ENCODE measurements around the gene ERC1. TPM values are rescaled to one million over a fixed set of nuclear protein-coding genes. Genes with fewer than 3 reads are reported as not detected.
"Not testable (repeated sequence)": the region's sequence is repeated elsewhere in the genome, so short reads cannot be mapped to it uniquely, and the experiment has no call there.

Gene ERC1
- total RNA-seq, 2 experiments from 2014 or later = 40.1 to 49.6 TPM

DNA sequence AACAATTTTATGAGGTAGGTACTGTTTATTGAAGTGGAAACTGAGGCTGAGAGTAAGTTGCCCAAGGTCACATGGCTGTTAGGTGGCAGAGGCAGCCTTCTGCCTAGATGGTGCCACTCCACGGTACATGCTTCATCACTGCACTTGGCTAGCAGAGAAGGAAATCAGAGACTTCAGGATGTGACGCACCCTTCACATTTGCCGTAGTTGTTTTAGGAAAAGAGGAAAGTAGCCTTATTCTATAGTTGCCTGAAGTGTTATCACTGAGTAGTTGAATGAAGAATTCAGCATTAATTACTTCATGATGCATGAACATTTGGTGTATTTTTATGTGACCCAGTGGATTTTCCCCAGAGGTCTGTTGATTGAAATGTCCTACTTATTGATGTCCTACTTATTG is 55.7 kb downstream of the ERC1 start:
- POLR2A ChIA-PET = no interaction called here
- Histone ChIP-seq H3K9me3 (ENCODE audit: control insufficient read depth in 1 of 2, insufficient read depth in 1 of 2, low read length in 2 of 2) (no peaks in the 10 kb centered on the region), H3K36me3 (ENCODE audit: insufficient read depth, low read length) (no peaks in the 10 kb centered on the region), H3K4me3 (ENCODE audit: low read length) (no peak overlapping the region), H3K27ac (ENCODE audit: low read depth in 1 of 2, low read length in 2 of 2) (no peak overlapping the region), H3K4me1 (ENCODE audit: insufficient read depth, low read length) (no peaks in the 10 kb centered on the region), H3K27me3 (ENCODE audit: control insufficient read depth in 1 of 2, insufficient read depth in 2 of 2, low read length in 2 of 2) (no peaks in the 10 kb centered on the region)
- DNase-seq = no peak
- Mint-ChIP-seq H3K27ac (no peak overlapping the region), H3K4me3 (no peak overlapping the region), H3K36me3 (ENCODE audit: low read depth) (peaks cover 23% of the 10 kb centered on the region), H3K4me1 (ENCODE audit: low read depth) (peaks cover 21% of the 10 kb centered on the region), H3K9me3 (no peaks in the 10 kb centered on the region), H3K27me3 (no peaks in the 10 kb centered on the region)
- TF ChIP-seq, protein P1, sequence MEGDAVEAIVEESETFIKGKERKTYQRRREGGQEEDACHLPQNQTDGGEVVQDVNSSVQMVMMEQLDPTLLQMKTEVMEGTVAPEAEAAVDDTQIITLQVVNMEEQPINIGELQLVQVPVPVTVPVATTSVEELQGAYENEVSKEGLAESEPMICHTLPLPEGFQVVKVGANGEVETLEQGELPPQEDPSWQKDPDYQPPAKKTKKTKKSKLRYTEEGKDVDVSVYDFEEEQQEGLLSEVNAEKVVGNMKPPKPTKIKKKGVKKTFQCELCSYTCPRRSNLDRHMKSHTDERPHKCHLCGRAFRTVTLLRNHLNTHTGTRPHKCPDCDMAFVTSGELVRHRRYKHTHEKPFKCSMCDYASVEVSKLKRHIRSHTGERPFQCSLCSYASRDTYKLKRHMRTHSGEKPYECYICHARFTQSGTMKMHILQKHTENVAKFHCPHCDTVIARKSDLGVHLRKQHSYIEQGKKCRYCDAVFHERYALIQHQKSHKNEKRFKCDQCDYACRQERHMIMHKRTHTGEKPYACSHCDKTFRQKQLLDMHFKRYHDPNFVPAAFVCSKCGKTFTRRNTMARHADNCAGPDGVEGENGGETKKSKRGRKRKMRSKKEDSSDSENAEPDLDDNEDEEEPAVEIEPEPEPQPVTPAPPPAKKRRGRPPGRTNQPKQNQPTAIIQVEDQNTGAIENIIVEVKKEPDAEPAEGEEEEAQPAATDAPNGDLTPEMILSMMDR (IDR thresholded peaks at IDR 0.05) = no peak
- no peak for ATAC-seq (ENCODE audit: poor library complexity)
- intact Hi-C loops (cut with DNase I, micrococcal nuclease) = no loop called here
- CTCF ChIA-PET = no interaction called here

DNA sequence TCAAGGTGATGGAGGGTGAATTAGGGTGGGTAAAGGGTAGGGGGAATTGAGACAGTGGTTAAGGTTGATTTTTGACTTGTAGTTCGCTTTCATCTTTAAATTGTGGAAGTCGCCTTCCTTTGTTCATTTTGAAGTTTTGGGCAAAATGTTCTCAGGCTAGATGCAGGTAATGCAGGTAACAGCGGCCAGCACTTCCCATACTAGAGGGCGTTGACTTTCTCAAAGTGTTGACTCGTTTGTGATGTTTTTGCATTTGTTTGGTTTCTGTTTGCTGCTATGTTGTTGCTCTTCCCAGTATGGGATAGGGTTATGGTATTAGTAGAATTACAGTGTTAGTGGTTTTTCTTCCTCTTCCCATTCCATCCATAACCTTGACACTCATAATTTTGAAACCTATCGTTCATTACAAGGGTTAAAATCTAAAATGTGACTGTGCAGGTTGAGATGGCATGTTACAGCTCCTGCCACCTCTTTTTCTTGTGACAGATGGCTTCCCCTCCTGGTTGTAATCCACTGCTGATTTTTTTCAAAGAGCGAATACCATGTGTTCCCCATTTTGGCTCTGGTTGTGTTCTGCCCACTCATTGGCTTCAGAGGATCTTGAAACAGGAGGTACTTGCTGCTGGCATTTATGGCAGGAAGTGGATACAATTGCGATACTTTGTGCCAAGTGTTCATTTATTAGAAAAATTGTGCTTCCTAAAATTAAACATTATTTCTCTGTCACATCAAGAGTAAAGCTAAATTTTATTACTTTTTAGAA is 57.1 kb downstream of the ERC1 start:
- DNase-seq = peak in 3 of 14 experiments; percentile 10 to 19 (median 15)
- ChIA-PET CTCF (no interaction called here), POLR2A (interaction anchor here (0.6 kb wide), 1 partner anchor 30 kb away, joined by 3 read pairs; no protein-coding TSS in a partner anchor)
- Histone ChIP-seq H3K9me3 (ENCODE audit: control insufficient read depth in 1 of 2, insufficient read depth in 1 of 2, low read length in 2 of 2) (no peaks in the 10 kb centered on the region), H3K4me1 (ENCODE audit: insufficient read depth, low read length) (no peaks in the 10 kb centered on the region), H3K27ac (ENCODE audit: low read depth in 1 of 2, low read length in 2 of 2) (no peak overlapping the region), H3K27me3 (ENCODE audit: control insufficient read depth in 1 of 2, insufficient read depth in 2 of 2, low read length in 2 of 2) (no peaks in the 10 kb centered on the region), H3K36me3 (ENCODE audit: insufficient read depth, low read length) (no peaks in the 10 kb centered on the region), H3K4me3 (ENCODE audit: low read length) (no peak overlapping the region)
- Mint-ChIP-seq H3K4me1 (ENCODE audit: low read depth) (peaks cover 21% of the 10 kb centered on the region), H3K27me3 (no peaks in the 10 kb centered on the region), H3K36me3 (ENCODE audit: low read depth) (peaks cover 19% of the 10 kb centered on the region), H3K27ac (no peak overlapping the region), H3K9me3 (no peaks in the 10 kb centered on the region), H3K4me3 (no peak overlapping the region)
- TF ChIP-seq, protein P1 (IDR thresholded peaks at IDR 0.05) = no peak
- no peak for ATAC-seq (ENCODE audit: poor library complexity)
- intact Hi-C loops (cut with DNase I, micrococcal nuclease) = no loop called here

DNA sequence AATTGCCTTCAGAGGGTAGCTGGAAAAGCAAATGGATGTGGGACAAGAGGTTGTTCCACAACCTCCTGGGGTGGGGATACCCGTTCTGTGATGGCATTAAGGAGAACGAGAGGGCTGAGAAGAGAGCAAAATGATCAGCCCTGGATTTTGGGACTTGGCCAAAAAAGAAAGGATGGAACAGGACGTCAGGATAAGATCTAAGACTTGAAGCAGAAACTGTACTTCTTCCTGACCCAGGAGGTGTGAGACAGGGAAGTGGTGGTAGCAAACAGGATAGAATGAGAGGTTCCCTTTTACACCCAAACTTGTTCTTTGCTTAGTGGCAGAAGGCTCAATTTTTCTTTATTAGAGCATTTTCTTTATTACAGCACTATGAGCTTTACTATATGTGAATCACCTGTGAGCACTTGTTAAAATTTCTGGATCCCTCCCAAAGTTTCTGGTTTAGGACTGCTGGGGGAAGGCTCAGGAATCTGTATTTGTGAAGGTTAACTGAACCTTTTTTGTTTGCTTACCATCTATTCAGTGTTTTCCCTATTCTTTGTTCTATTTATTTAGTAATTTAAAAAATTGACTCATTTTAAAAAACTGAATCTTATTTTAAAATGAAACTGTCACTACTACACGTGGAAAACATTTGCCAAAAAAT is 59.2 kb downstream of the ERC1 start:
- intact Hi-C loops (cut with DNase I, micrococcal nuclease) = no loop called here
- Histone ChIP-seq H3K36me3 (ENCODE audit: insufficient read depth, low read length) (no peaks in the 10 kb centered on the region), H3K27me3 (ENCODE audit: control insufficient read depth in 1 of 2, insufficient read depth in 2 of 2, low read length in 2 of 2) (no peaks in the 10 kb centered on the region), H3K27ac (ENCODE audit: low read depth in 1 of 2, low read length in 2 of 2) (no peak overlapping the region), H3K9me3 (ENCODE audit: control insufficient read depth in 1 of 2, insufficient read depth in 1 of 2, low read length in 2 of 2) (no peaks in the 10 kb centered on the region), H3K4me3 (ENCODE audit: low read length) (no peak overlapping the region), H3K4me1 (ENCODE audit: insufficient read depth, low read length) (no peaks in the 10 kb centered on the region)
- ChIA-PET CTCF (no interaction called here), POLR2A (no interaction called here)
- DNase-seq (no peak), ATAC-seq (ENCODE audit: poor library complexity) (no peak)
- Mint-ChIP-seq H3K36me3 (ENCODE audit: low read depth) (peaks cover 19% of the 10 kb centered on the region), H3K4me1 (ENCODE audit: low read depth) (peaks cover 26% of the 10 kb centered on the region), H3K4me3 (no peak overlapping the region), H3K27ac (no peak overlapping the region), H3K27me3 (no peaks in the 10 kb centered on the region), H3K9me3 (no peaks in the 10 kb centered on the region)
- TF ChIP-seq, protein P1 (IDR thresholded peaks at IDR 0.05) = no peak

DNA sequence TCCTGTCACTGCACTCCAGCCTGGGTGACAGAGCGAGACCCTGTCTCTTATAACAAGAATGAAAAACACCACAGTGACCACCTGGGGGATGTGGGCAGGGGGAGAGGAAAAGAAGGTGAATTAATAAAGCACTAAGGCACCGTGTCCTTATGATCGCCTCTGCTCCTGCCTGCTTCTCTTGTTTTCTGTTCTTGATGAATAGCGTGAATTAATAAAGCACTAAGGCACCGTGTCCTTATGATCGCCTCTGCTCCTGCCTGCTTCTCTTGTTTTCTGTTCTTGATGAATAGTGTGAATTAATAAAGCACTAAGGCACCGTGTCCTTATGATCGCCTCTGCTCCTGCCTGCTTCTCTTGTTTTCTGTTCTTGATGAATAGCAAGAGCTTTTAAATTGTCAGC is 60.6 kb downstream of the ERC1 start:
- intact Hi-C loops (cut with DNase I, micrococcal nuclease); POLR2A ChIA-PET; H3K27ac Mint-ChIP-seq; H3K36me3 ChIP-seq (ENCODE audit: insufficient read depth, low read length); ATAC-seq (ENCODE audit: poor library complexity); H3K9me3 Mint-ChIP-seq; H3K27me3 ChIP-seq (ENCODE audit: control insufficient read depth in 1 of 2, insufficient read depth in 2 of 2, low read length in 2 of 2); H3K4me3 ChIP-seq (ENCODE audit: low read length); H3K4me3 Mint-ChIP-seq; H3K4me1 ChIP-seq (ENCODE audit: insufficient read depth, low read length); H3K9me3 ChIP-seq (ENCODE audit: control insufficient read depth in 1 of 2, insufficient read depth in 1 of 2, low read length in 2 of 2); H3K27me3 Mint-ChIP-seq; H3K27ac ChIP-seq (ENCODE audit: low read depth in 1 of 2, low read length in 2 of 2); DNase-seq: not testable (repeated sequence)
- H3K4me1 Mint-ChIP-seq (ENCODE audit: low read depth) = peaks cover 23% of the 10 kb centered on the region
- CTCF ChIA-PET = interaction anchor here (1.1 kb wide), 1 partner anchor 10 kb away, joined by 3 read pairs; no protein-coding TSS in a partner anchor
- H3K36me3 Mint-ChIP-seq (ENCODE audit: low read depth) = peaks cover 22% of the 10 kb centered on the region
